K562 (cell line): ENCODE measurements around the gene EHMT2. TPM values are rescaled to one million over a fixed set of nuclear protein-coding genes. Genes with fewer than 3 reads are reported as not detected.

Source experiments
- CBFA2T2 ChIP-seq: fragments of 450-650 bp; conservative IDR thresholded peaks from 2 replicates; pipeline ENCODE4 v1.6.1; 2017; ENCODE audit warnings: mild to moderate bottlenecking
- KAT7 ChIP-seq: sonication (generic); formaldehyde crosslinking; IDR thresholded peaks from 2 replicates; pipeline ENCODE4 v1.8.0; 2022; ENCODE audit warnings: missing genetic modification reagents, mild to moderate bottlenecking, borderline replicate concordance
- MCM2 ChIP-seq: fragments of 450-650 bp; IDR thresholded peaks from 2 replicates; pipeline ENCODE4 v1.6.1; 2017; ENCODE audit warnings: low read depth, mild to moderate bottlenecking
- MCM7 ChIP-seq, 2 experiments: fragments of 450-650 bp; IDR thresholded peaks; 2 replicates each; pipeline ENCODE4 v1.6.1; 2016 to 2018
- MYC ChIP-seq, 2 experiments: fragments of 250-450 bp in 1 of 2; sonication (Bioruptor Pico) in 1 of 2; IDR thresholded peaks; 2 replicates each; pipeline versions ENCODE4 v1.5.1 to v1.6.1; 2012 to 2021; ENCODE audit warnings: low read depth in 2 of 2, borderline replicate concordance in 1 of 2, improper control_type of control experiment in 1 of 2, low read length in 1 of 2, mild to moderate bottlenecking in 1 of 2, moderate library complexity in 1 of 2
- NR2C2 ChIP-seq, 2 experiments: fragments of 200-800 bp in 1 of 2; sonication (Bioruptor generic) in 1 of 2; sonication (generic) in 1 of 2; formaldehyde crosslinking in 1 of 2; IDR thresholded peaks; 2 replicates each; pipeline versions ENCODE4 v1.6.1 to v1.8.0; 2016 to 2022; ENCODE audit warnings: mild to moderate bottlenecking in 1 of 2, missing compliant biosample characterization in 1 of 2, missing genetic modification characterization in 1 of 2, missing genetic modification reagents in 1 of 2
- PHB ChIP-seq: fragments of 250-450 bp; sonication (Bioruptor Pico); IDR thresholded peaks from 2 replicates; pipeline ENCODE4 v1.5.0; 2021
- PHF8 ChIP-seq: fragments of 200-600 bp; sonication (generic); IDR thresholded peaks from 2 replicates; pipeline ENCODE4 v1.6.1; 2012; ENCODE audit warnings: mixed run types, mild to moderate bottlenecking, inconsistent platforms, low read length, moderate library complexity, borderline replicate concordance
- TAF1 ChIP-seq: IDR thresholded peaks from 2 replicates; pipeline ENCODE4 v1.6.1; 2011; ENCODE audit warnings: mild to moderate bottlenecking, low read length, moderate library complexity; ENCODE audit not compliant: insufficient read depth, control insufficient read depth, severe bottlenecking; ENCODE audit errors: extremely low read depth
- TBL1XR1 ChIP-seq, 2 experiments: IDR thresholded peaks; 2 replicates each; pipeline ENCODE4 v1.6.1; 2012; ENCODE audit warnings: improper control_type of control experiment in 2 of 2, low read length in 2 of 2, mild to moderate bottlenecking in 1 of 2
- ZNF174 ChIP-seq: fragments of 250-450 bp; sonication (Bioruptor Pico); IDR thresholded peaks from 2 replicates; pipeline ENCODE4 v1.4.0; 2020; ENCODE audit warnings: mild to moderate bottlenecking
- polyA plus RNA-seq, 8 experiments: library from polyadenylated mRNA; depleted of rRNA in 4 of 8; stranded (reverse) in 5 of 8; unstranded in 3 of 8; fragments of >200 nt; fragmentation: Nextera tagmentation in 2 of 8; fragmentation: Illumina TruSeq in 1 of 8; extraction: Ambion mirVana in 2 of 8; extraction: Trizol in 1 of 8; gene quantifications; 2 replicates each; pipeline versions ENCODE4 v1.2.1 to v1.2.3, GENCODE V29; 2011 to 2014; ENCODE audit warnings: inconsistent platforms in 1 of 8, missing spikeins in 1 of 8
- total RNA-seq, 7 experiments: library from RNA; depleted of rRNA in 6 of 7; stranded (reverse); fragments of >200 nt in 6 of 7; fragmentation: Illumina TruSeq in 2 of 7; extraction: Trizol in 2 of 7; gene quantifications; 2 replicates each; pipeline versions ENCODE4 v1.2.1 to v1.2.3, GENCODE V29; 2011 to 2021; ENCODE audit warnings: low replicate concordance in 1 of 7
- TF ChIP-seq, protein P1 (sequence below): fragments of 450-650 bp; IDR thresholded peaks from 2 replicates; pipeline ENCODE4 v1.6.1; 2017; ENCODE audit warnings: antibody characterized with exemption, mild to moderate bottlenecking
- TF ChIP-seq, protein P2 (sequence below), 2 experiments: fragments of 250-450 bp in 1 of 2; fragments of 450-650 bp in 1 of 2; sonication (Bioruptor Pico) in 1 of 2; IDR thresholded peaks; 2 replicates each; pipeline versions ENCODE4 v1.6.1 to v1.8.0; 2016 to 2021; ENCODE audit warnings: mild to moderate bottlenecking in 2 of 2, moderate library complexity in 2 of 2, missing compliant biosample characterization in 1 of 2, missing genetic modification characterization in 1 of 2
- TF ChIP-seq, protein P3 (sequence below): sonication (generic); formaldehyde crosslinking; IDR thresholded peaks from 2 replicates; pipeline ENCODE4 v1.4.0; 2020; ENCODE audit warnings: mild to moderate bottlenecking, missing genetic modification reagents

Gene EHMT2
- total and polyA plus RNA-seq, 9 of the 15 experiments (the other 6 are each of a cell fraction or from before 2014, with no cell fraction given) = 2.1 to 63.8 (median 38.5) TPM

DNA sequence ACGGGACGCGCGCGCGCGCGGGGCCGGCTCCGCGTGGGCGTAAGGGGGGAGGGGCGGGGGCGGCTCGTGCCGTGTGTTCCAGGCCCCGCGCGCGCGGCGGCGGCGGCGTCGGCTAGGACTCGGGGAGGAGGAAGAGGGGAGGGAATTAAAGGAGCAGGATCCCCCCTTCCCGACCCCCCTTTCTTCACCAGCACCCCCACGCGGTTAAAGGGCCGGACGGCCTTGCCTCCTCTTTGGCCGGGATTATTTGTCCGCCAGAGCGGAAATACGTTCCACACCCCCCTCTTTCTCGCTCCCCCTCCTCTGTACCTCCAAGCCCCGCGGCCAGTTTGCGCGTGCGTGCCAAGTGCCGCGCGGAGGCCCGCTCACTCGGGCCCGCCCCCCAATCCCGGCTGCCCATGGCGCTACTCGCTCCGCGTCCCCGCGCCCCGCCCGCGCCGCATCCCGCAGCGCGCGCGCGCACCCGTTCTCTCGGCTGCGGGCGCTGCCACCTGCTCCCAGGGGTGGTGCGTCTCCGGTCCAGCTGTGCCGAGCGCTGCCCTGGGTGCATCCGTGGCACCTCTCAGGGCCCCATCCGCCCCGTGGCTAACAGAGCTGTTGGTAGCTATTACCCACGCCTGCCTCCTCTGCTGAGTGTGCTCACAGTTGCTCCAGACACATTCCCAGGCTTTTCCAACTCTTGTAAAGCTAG, 4.6 kb upstream of the EHMT2 start, which contains the start of gene ZBTB12 (continued):
- TF ChIP-seq KAT7 (0 out of 2 replicates have a peak, but pooled peaks have one; percentile 14), NR2C2 (CRISPR knock-in tag; IDR thresholded peaks at IDR 0.05) (peak; percentile 17; the same call in 1 of the 2 replicates), NR2C2 (tag; IDR thresholded peaks at IDR 0.05) (peak; percentile 69), PHF8 (peak; percentile 60; the same call in 1 of the 2 replicates), MCM7 (IDR thresholded peaks at IDR 0.05) (no peak), MCM2 (no peak), ZNF174 (CRISPR knock-in tag) (no peak), TBL1XR1 (IDR thresholded peaks at IDR 0.05; ENCODE audit: low read length in 2 of 2) (peak in 1 of 2 experiments; percentile 16; a peak in 1 of 4 replicates), CBFA2T2 (no peak), TAF1 (no peak), PHB (CRISPR knock-in tag) (no peak), MYC (IDR thresholded peaks at IDR 0.05; ENCODE audit: low read depth, low read length) (peak; percentile 59), MYC (CRISPR knock-in tag; IDR thresholded peaks at IDR 0.05; ENCODE audit: borderline replicate concordance, low read depth) (no peak)
- TF ChIP-seq, protein P1, sequence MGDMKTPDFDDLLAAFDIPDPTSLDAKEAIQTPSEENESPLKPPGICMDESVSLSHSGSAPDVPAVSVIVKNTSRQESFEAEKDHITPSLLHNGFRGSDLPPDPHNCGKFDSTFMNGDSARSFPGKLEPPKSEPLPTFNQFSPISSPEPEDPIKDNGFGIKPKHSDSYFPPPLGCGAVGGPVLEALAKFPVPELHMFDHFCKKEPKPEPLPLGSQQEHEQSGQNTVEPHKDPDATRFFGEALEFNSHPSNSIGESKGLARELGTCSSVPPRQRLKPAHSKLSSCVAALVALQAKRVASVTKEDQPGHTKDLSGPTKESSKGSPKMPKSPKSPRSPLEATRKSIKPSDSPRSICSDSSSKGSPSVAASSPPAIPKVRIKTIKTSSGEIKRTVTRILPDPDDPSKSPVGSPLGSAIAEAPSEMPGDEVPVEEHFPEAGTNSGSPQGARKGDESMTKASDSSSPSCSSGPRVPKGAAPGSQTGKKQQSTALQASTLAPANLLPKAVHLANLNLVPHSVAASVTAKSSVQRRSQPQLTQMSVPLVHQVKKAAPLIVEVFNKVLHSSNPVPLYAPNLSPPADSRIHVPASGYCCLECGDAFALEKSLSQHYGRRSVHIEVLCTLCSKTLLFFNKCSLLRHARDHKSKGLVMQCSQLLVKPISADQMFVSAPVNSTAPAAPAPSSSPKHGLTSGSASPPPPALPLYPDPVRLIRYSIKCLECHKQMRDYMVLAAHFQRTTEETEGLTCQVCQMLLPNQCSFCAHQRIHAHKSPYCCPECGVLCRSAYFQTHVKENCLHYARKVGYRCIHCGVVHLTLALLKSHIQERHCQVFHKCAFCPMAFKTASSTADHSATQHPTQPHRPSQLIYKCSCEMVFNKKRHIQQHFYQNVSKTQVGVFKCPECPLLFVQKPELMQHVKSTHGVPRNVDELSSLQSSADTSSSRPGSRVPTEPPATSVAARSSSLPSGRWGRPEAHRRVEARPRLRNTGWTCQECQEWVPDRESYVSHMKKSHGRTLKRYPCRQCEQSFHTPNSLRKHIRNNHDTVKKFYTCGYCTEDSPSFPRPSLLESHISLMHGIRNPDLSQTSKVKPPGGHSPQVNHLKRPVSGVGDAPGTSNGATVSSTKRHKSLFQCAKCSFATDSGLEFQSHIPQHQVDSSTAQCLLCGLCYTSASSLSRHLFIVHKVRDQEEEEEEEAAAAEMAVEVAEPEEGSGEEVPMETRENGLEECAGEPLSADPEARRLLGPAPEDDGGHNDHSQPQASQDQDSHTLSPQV = peak; percentile 72
- TF ChIP-seq, protein P2, sequence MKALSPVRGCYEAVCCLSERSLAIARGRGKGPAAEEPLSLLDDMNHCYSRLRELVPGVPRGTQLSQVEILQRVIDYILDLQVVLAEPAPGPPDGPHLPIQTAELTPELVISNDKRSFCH (CRISPR knock-in tag; IDR thresholded peaks at IDR 0.05) = no peak
- TF ChIP-seq, protein P2 (tag; IDR thresholded peaks at IDR 0.05) = peak; percentile 86; the same call in 1 of the 2 replicates
- TF ChIP-seq, protein P3, sequence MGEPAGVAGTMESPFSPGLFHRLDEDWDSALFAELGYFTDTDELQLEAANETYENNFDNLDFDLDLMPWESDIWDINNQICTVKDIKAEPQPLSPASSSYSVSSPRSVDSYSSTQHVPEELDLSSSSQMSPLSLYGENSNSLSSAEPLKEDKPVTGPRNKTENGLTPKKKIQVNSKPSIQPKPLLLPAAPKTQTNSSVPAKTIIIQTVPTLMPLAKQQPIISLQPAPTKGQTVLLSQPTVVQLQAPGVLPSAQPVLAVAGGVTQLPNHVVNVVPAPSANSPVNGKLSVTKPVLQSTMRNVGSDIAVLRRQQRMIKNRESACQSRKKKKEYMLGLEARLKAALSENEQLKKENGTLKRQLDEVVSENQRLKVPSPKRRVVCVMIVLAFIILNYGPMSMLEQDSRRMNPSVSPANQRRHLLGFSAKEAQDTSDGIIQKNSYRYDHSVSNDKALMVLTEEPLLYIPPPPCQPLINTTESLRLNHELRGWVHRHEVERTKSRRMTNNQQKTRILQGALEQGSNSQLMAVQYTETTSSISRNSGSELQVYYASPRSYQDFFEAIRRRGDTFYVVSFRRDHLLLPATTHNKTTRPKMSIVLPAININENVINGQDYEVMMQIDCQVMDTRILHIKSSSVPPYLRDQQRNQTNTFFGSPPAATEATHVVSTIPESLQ (CRISPR knock-in tag) = peak; percentile 36; the same call in 1 of the 2 replicates
